ENCODE results near the gene CDCA4. TPM values are rescaled to one million over a fixed set of nuclear protein-coding genes. Genes with fewer than 3 reads are reported as not detected.

CDCA4 gene
- total RNA-seq, 1 experiment from 2014 or later, result 24.9 TPM

DNA sequence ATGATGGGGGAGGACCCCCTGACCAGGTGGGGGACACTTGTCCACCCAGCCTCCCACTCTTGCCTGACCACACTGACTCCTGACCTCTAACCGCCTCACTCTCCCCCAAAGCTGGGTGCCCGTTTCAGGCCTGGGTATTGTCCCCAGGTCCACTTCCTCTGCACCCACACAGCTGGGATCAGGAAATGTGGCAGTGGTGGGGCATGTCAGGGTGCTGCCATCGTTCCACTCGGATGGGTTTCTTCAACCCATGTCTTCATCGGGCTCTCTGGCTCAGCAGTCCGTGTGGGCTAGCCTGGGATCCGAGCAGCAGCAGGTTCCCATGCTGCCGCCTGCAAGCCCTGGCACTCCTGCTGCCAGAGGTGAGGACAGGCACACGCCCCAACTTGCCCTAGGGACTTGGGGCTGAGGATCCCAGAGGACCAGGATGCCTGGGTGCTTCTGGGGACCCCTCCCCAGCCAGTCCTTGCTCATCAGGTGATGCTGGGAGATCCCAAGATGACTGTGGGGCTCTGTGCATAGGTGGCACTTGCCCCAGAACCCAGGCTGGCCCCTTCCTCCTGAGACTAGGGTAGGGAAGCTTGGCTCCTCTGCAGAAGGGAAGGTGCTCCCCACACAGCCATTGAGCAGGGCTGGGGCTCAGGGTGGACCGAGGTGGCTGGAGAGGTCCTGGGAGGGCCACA lies 38.2 kb downstream of the CDCA4 start:
- H2AFZ ChIP-seq, result no peak overlapping the region
- H3K27me3 ChIP-seq (ENCODE audit: insufficient read depth, low read depth), result no peaks in the 10 kb centered on the region
- H3K4me1 ChIP-seq (replicated peaks; ENCODE audit: insufficient read depth), result peaks cover 11% of the 10 kb centered on the region
- peaks cover 14% of the 10 kb centered on the region for H3K79me2 ChIP-seq (ENCODE audit: low read depth)
- no TSS peak for BruUV-seq (replicated peaks)
- no peak for DNase-seq
- intact Hi-C loops (cut with micrococcal nuclease; ENCODE audit: unreplicated experiment), result no loop called here
- CTCF ChIA-PET, result no interaction called here
- no peak overlapping the region for H3K4me2 ChIP-seq
- no peaks in the 10 kb centered on the region for H3K36me3 ChIP-seq (ENCODE audit: low read depth)
- no peak overlapping the region for H3K27ac ChIP-seq
- POLR2A ChIA-PET (ENCODE audit: unreplicated experiment), result no interaction called here
- no peaks in the 10 kb centered on the region for H4K20me1 ChIP-seq (ENCODE audit: insufficient read depth)
- TF ChIP-seq EZH2 (IDR thresholded peaks at IDR 0.05; ENCODE audit: low read depth), result no peak
- TF ChIP-seq, protein P1, sequence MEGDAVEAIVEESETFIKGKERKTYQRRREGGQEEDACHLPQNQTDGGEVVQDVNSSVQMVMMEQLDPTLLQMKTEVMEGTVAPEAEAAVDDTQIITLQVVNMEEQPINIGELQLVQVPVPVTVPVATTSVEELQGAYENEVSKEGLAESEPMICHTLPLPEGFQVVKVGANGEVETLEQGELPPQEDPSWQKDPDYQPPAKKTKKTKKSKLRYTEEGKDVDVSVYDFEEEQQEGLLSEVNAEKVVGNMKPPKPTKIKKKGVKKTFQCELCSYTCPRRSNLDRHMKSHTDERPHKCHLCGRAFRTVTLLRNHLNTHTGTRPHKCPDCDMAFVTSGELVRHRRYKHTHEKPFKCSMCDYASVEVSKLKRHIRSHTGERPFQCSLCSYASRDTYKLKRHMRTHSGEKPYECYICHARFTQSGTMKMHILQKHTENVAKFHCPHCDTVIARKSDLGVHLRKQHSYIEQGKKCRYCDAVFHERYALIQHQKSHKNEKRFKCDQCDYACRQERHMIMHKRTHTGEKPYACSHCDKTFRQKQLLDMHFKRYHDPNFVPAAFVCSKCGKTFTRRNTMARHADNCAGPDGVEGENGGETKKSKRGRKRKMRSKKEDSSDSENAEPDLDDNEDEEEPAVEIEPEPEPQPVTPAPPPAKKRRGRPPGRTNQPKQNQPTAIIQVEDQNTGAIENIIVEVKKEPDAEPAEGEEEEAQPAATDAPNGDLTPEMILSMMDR (conservative IDR thresholded peaks at IDR 0.05), result no peak
- H3K9me2 ChIP-seq (ENCODE audit: insufficient read depth), result no peaks in the 10 kb centered on the region
- H3F3A ChIP-seq (ENCODE audit: insufficient read depth, low read depth), result peaks cover 13% of the 10 kb centered on the region; the same call in 1 of the 2 replicates
- H3K9me3 ChIP-seq (ENCODE audit: insufficient read depth, low read depth), result no peaks in the 10 kb centered on the region
- no peak overlapping the region for H3K4me3 ChIP-seq

DNA sequence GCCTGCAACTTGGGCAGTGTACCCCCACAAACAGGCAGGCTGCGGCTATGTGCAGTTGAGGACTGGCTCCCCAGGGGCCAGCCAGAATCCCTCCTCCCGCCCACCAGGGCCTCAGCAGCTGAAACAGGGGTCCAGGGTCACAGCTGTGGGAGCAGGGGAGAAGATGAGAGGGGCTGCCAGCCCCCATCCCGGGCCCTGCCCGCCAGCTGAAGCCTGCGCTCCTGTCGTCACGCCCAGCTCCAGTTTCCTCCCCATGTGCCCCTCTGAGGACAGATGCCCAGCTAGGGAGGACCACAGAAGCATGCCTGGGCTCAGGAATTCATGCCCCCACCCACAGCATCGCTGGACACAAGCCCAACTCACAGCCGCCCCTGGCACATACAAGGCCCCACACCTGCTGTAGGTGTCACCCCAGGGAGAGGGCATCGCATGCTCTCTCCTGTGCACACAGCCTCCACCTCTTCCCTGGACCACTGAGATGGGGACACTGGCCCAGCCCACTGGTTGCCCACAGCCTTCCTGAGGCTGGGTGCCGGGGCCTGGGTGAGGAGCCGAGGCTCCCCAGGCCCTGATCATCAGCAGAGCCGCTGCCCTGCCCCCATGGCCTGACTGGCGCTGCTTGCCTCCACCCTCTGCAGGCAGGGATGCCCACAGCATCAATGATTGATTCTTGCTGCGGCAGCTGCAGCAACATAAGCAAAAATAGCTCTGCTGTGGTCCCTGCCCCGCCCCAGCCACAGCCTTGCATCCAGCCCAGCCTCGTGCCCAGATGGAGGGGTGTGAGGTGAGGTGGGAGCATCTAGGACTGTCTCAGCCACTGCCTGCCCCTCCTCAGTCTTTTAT lies 39.0 kb downstream of the CDCA4 start:
- Histone ChIP-seq H4K20me1 (ENCODE audit: insufficient read depth) (no peaks in the 10 kb centered on the region), H3K4me2 (no peak overlapping the region), H3F3A (ENCODE audit: insufficient read depth, low read depth) (peaks cover 13% of the 10 kb centered on the region; the same call in 1 of the 2 replicates), H3K27me3 (ENCODE audit: insufficient read depth, low read depth) (no peaks in the 10 kb centered on the region), H3K4me1 (replicated peaks; ENCODE audit: insufficient read depth) (peaks cover 14% of the 10 kb centered on the region), H3K4me3 (no peak overlapping the region), H3K9me3 (ENCODE audit: insufficient read depth, low read depth) (no peaks in the 10 kb centered on the region), H3K79me2 (ENCODE audit: low read depth) (peaks cover 10% of the 10 kb centered on the region), H2AFZ (no peak overlapping the region), H3K27ac (no peak overlapping the region), H3K9me2 (ENCODE audit: insufficient read depth) (no peaks in the 10 kb centered on the region), H3K36me3 (ENCODE audit: low read depth) (no peaks in the 10 kb centered on the region)
- no peak for DNase-seq
- no TSS peak for BruUV-seq (replicated peaks)
- ChIA-PET POLR2A (ENCODE audit: unreplicated experiment) (no interaction called here), CTCF (no interaction called here)
- TF ChIP-seq, protein P1 (conservative IDR thresholded peaks at IDR 0.05), result no peak
- TF ChIP-seq EZH2 (IDR thresholded peaks at IDR 0.05; ENCODE audit: low read depth), result no peak
- intact Hi-C loops (cut with micrococcal nuclease; ENCODE audit: unreplicated experiment), result no loop called here

DNA sequence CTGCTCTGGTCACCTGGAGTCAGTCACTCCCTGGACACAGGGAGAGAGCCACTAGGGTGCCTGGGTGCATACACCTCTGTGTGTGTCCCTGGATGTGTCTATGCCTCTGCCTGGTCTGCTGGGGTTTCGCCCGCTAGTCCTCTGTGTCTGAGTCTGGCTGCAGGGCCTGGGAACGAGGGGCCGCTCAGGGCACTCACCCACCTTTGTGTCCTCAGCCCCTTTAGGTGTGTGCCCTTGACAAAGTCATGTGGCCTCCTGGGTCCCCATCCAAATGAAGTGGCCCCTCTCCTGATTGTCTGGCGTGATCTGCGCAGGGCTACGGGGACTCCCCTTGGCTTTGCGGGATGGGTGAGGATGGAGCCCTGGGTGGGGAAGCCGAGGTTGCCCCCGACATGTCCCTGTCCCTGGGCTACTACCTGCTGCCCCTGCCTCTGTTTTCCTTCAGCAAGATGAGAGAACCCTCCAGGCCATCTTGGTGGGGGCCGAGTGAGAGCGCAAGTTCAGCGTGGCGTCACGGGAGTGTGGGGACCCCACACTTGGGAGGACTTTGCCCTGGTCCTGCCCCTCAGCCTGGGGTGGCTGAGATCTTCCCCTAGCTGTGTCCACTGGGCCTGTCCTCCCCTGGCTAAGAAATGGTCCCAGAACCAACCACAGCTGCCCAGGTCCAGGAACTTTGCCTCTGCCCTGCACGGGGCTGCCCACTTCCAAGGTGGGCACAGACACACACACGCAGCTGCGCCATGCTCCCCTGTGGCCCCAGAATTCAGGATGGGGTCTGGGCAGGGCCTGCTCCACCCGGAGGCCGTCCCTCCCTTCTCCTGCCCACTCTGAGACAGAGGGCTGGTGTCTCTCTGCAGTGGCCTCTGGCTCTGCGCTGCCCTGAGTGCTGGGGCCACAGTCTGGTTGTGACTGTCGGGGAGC lies 40.0 kb downstream of the CDCA4 start:
- H3K4me2 ChIP-seq, result no peak overlapping the region
- H3K79me2 ChIP-seq (ENCODE audit: low read depth), result no peaks in the 10 kb centered on the region
- ChIA-PET CTCF (no interaction called here), POLR2A (ENCODE audit: unreplicated experiment) (no interaction called here)
- TF ChIP-seq EZH2 (IDR thresholded peaks at IDR 0.05; ENCODE audit: low read depth), result no peak
- TF ChIP-seq, protein P1 (conservative IDR thresholded peaks at IDR 0.05), result no peak
- no peaks in the 10 kb centered on the region for H3K36me3 ChIP-seq (ENCODE audit: low read depth)
- no peak overlapping the region for H3K4me3 ChIP-seq
- peaks cover 18% of the 10 kb centered on the region for H3K4me1 ChIP-seq (replicated peaks; ENCODE audit: insufficient read depth)
- no peak overlapping the region for H3K27ac ChIP-seq
- DNase-seq, result no peak
- H2AFZ ChIP-seq, result no peak overlapping the region
- H3K27me3 ChIP-seq (ENCODE audit: insufficient read depth, low read depth), result no peaks in the 10 kb centered on the region
- H3K9me2 ChIP-seq (ENCODE audit: insufficient read depth), result no peaks in the 10 kb centered on the region
- BruUV-seq (replicated peaks), result no TSS peak
- no peaks in the 10 kb centered on the region for H3K9me3 ChIP-seq (ENCODE audit: insufficient read depth, low read depth)
- H3F3A ChIP-seq (ENCODE audit: insufficient read depth, low read depth), result peaks cover 13% of the 10 kb centered on the region; the same call in 1 of the 2 replicates
- no peaks in the 10 kb centered on the region for H4K20me1 ChIP-seq (ENCODE audit: insufficient read depth)
- intact Hi-C loops (cut with micrococcal nuclease; ENCODE audit: unreplicated experiment), result no loop called here
